Stimulated activated CD4-positive, alpha-beta T cell treated with anti-CD3 and anti-CD28 coated beads, Interleukin-15, amount 100 ng/mL, for 1 hour (primary cell): ENCODE results near the gene RNF13.

Experiments used
- DNase-seq, 2 donors: peaks; one replicate each; pipeline ENCODE4 v3.0.0-alpha.2; 2020; ENCODE audit warnings: low read depth in 1 of 2, low spot score in 1 of 2

RNF13 gene

GRCh38 chr3:149812606-149813366 is at the start of gene RNF13:
Gene RNF13 (plus strand): TSS chr3:149813215. CDS start chr3:149846027, 32,812 bp downstream.
- peak; percentile 75 to 85 for DNase-seq

- DNase-seq = no peak
Measured at GRCh38 chr3:149763565-149764195, 49.3 kb upstream of the RNF13 start.

GRCh38 chr3:149764302-149764701 is 48.7 kb upstream of the RNF13 start:
- no peak for DNase-seq

GRCh38 chr3:149765762-149766334 is 47.2 kb upstream of the RNF13 start:
- no peak for DNase-seq

- DNase-seq = no peak
Measured at GRCh38 chr3:149767720-149768119, 45.3 kb upstream of the RNF13 start.

GRCh38 chr3:149768704-149769103 is 44.3 kb upstream of the RNF13 start:
- no peak for DNase-seq

GRCh38 chr3:149770246-149770645 is 42.8 kb upstream of the RNF13 start:
- DNase-seq = no peak

GRCh38 chr3:149771652-149772271 is 41.3 kb upstream of the RNF13 start:
- DNase-seq = no peak

- no peak for DNase-seq
Measured at GRCh38 chr3:149772861-149773260, 40.2 kb upstream of the RNF13 start.

- no peak for DNase-seq
Measured at GRCh38 chr3:149776170-149776569, 36.8 kb upstream of the RNF13 start.

- DNase-seq = no peak
Measured at GRCh38 chr3:149777414-149778214, 35.4 kb upstream of the RNF13 start.

GRCh38 chr3:149781211-149781610 is 31.8 kb upstream of the RNF13 start:
- DNase-seq = no peak

- no peak for DNase-seq
Measured at GRCh38 chr3:149781741-149782140, 31.3 kb upstream of the RNF13 start.

GRCh38 chr3:149783576-149783975 is 29.4 kb upstream of the RNF13 start:
- no peak for DNase-seq

- DNase-seq = no peak
Measured at GRCh38 chr3:149784064-149784704, 28.8 kb upstream of the RNF13 start.

GRCh38 chr3:149790268-149790667 is 22.7 kb upstream of the RNF13 start:
- no peak for DNase-seq

GRCh38 chr3:149790698-149791097 is 22.3 kb upstream of the RNF13 start:
- no peak for DNase-seq

GRCh38 chr3:149792452-149793270 is 20.4 kb upstream of the RNF13 start, which contains the start of gene ANKUB1:
Gene ANKUB1 (minus strand): TSS chr3:149792554. CDS start chr3:149792366, 188 bp downstream.
- DNase-seq = no peak

GRCh38 chr3:149796026-149796425 is 17.0 kb upstream of the RNF13 start:
- DNase-seq = no peak

GRCh38 chr3:149800693-149801092 is 12.3 kb upstream of the RNF13 start:
- DNase-seq = no peak
